ENCODE results near the gene TNIK.

- TF ChIP-seq POLR2A (IDR thresholded peaks at IDR 0.05), result no peak
- TF ChIP-seq EP300 (IDR thresholded peaks at IDR 0.05), result no peak
These were observed 45.7 kb upstream of the TNIK start for GRCh38 chr3:171505822-171506333.

Measured in upper lobe of left lung (tissue), 4 donors.